Astrocyte of the hippocampus (primary cell): ENCODE results near the gene SMYD3.
A peak's percentile ranks its signal among the peaks of the same experiment; 100 is the strongest.
"Not testable (repeated sequence)": the region's sequence is repeated elsewhere in the genome, so short reads cannot be mapped to it uniquely, and the experiment has no call there.

ENCODE experiments used
- DNase-seq: peaks from one replicate; pipeline ENCODE4 v3.0.0; 2011; ENCODE audit warnings: low read depth, low spot score

Gene SMYD3

GRCh38 chr1:245843101-245843500 lies 664.0 kb downstream of the SMYD3 start:
- DNase-seq = no peak

GRCh38 chr1:245842106-245842505 lies 665.0 kb downstream of the SMYD3 start:
- no peak for DNase-seq

DNA sequence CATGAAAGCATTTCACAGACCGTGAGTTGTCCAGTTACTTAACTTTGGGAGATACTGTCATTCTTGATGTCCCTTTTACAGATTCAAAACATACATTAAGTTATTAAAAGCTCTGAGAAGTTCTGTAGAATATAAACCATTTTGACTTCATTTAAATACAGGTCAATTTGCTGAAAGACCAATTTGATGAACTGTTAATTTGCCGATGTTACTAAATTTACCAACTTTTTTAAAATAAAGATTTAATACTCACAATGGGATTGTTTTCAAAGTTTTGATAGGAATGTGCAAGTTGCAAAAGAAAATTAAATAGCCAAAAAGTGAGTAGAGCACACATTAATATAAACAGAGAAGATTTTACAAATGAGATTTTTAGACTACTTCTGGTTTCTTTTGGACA lies 666.1 kb downstream of the SMYD3 start:
- no peak for DNase-seq

DNA sequence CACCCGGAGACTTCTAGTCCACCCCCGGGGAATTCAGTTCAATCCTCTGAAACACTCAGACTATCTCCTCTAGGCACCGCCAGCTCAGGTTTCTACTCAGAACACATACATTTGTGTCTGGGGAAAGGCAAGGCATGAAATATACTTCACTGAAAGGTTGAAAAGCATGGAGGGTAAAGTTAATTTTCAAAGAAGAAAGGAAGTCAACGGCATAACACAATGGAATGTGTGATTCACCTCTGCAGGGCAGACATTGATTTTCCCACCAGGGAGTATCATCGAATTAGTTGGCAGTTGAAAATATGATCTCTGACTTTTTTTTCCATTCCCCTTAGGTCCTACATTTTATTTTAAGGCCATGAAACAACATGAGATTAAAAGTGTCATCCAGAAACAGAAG lies 669.4 kb downstream of the SMYD3 start:
- peak; percentile 51 for DNase-seq

- DNase-seq = no peak
Observed at GRCh38 chr1:245835386-245835785, 671.7 kb downstream of the SMYD3 start.

GRCh38 chr1:245834002-245834401 lies 673.1 kb downstream of the SMYD3 start:
- no peak for DNase-seq

GRCh38 chr1:245832771-245833527 lies 674.1 kb downstream of the SMYD3 start:
- DNase-seq = no peak

DNA sequence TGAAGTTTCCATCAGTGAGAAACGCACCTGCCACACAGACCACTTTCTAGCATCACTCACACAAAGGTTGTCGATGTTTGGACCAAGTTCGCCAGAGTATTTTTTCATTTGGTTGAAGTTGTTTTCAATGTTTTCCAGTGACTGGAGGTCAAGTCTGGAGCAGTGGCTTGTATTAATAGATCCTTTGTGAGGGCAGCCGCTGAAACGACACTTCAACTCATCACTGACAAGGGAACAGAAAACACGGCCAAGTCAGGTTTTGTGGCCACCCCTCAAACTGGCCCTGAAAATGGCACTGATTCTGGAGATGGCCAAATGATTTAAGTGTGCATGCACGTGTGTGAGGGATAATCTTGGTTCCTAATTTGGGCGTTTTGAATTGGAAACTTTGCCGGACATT lies 675.6 kb downstream of the SMYD3 start:
- no peak for DNase-seq

DNA sequence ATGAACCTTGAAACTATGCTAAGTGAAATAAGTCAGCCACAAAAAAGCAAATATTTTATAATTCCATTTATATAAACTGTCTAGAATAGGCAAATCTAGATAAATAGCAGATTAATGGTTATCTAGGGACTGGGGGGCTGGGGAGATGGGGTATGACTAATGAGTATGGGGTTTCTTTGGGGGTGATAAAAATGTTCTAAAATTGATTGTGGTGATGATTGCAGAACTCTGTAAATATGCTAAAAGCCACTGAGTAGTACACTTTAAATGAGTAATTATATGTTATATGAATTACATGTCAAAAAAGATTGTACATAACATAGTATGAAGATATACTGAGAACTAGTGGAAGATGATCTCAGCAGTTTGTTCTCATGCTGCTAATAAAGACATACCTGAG lies 677.3 kb downstream of the SMYD3 start:
- DNase-seq = no peak

DNA sequence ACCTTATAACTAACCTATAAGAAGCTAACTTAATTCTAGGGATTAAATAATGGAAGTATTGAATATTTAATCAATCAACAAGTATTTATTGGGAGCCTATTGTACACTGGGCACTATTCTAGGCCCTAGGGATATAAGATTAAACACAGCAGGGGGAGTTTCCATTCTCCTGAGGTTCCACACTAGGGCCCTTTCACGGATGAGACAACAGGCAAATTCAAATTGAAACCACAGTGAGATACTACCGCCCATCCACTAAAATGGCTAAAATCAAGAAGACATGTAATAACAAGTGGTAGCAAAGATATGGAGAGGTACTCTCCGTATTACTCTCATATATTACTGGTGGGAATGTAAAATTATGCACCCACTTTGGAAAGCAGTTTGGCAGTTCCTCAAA lies 677.9 kb downstream of the SMYD3 start:
- DNase-seq = no peak

GRCh38 chr1:245827301-245827700 lies 679.8 kb downstream of the SMYD3 start:
- no peak for DNase-seq

DNA sequence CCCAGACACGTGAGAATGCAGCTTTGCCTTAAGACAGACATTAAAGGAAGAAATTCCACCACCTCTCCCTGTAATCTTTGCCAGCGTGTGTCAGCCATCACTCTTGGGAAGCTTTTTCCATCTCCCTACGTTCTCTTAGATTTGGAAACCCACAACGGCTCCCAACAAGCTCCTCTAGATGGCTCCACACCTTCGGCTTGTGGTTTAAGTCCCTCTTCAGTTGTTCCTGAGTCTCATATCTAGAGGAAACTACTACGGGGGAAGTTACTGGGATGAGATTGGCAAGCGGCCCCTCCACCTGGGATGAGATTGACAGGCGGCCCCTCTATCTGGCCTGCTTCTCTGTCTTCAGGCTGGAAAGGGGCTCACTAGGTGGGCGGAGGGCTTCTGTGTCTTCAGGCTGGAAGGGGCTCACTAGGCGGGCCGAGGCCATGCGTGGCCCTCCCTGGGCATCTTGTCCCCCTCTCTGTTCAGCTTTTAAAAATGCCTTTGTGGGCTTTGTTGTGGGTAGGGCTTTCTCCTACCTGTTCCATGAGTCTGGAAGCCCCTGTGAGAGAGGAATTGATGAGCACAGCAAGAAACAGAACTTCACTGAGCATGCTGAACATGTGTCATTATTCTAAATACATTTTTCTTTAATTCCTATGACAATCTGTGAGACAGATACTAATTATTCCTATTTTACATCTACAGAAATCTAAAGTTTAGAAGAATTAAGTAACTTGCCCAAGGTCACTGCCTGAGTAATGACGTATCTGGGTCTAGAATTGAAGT lies 681.8 kb downstream of the SMYD3 start:
- DNase-seq = no peak

GRCh38 chr1:245823408-245824147 lies 683.5 kb downstream of the SMYD3 start:
- no peak for DNase-seq

DNA sequence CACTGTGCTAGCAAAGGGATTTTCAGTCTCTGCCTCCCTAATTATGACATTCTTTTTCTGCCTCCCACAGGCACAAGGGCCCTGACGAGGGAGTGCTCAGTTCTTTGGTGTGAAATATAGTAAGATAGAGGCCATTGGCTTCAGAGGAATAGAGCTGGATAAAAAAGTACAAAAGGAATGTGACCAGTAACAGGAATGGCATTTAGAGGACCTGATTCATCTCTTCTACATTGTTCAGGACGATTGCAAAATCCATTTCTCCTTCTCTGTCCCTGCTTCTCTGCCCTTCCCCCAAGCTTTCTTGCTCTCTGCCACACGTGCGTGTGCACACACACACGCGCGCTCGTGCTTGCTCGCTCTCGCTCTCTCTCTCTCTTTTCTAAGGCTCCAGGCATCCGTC lies 684.1 kb downstream of the SMYD3 start:
- DNase-seq = peak; percentile 88

GRCh38 chr1:245818363-245818762 lies 688.7 kb downstream of the SMYD3 start:
- not testable (repeated sequence) for DNase-seq

GRCh38 chr1:245816496-245816895 lies 690.6 kb downstream of the SMYD3 start:
- not testable (repeated sequence) for DNase-seq

GRCh38 chr1:245814651-245815050 lies 692.4 kb downstream of the SMYD3 start:
- no peak for DNase-seq

DNA sequence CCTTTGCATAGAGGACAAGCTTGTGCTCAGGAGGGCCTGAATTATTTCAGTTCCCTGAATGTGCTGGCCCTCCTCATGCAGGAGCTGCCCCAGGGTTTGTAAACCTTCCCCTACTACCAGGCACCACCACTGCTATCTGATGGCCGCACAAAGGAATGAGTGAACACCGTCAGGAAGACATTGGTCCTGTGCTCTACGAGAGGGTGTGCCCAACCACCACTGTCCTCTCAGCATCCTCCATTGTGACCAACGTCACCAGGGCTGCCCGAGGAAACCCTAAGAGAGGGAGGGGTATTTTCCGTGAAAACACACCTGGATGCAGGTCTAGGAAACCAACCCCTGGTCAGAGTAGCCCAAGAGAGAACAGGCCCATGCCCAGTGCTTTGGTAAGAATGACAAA lies 694.8 kb downstream of the SMYD3 start:
- no peak for DNase-seq

DNA sequence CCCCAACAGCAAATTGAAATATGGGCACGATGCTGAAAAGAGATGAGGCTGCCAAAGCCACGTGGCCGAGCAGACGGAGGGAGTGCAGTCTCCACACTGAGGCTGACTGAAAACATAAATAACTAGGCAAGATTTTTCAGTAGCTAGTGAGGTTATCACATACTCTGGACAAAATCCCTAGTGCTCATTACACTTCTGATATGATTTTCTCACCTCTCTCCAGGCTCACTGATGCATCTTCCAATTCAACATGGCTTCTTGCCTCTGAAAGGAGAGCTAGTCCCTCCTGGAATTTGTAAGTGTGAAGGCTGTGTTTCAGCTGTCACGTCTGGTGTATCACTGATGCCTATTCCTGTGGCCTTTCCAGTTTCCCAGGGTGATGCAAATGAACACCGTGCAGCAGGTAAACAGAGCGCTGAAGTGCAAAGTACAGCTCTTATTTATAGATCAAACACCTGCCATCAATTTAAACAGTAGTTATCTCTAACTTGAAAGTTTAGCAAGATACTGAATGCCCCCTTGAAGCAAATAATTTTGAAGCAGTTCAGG lies 696.2 kb downstream of the SMYD3 start:
- no peak for DNase-seq

- peak; percentile 15 for DNase-seq
Observed at GRCh38 chr1:245810181-245810769, 696.8 kb downstream of the SMYD3 start.

DNA sequence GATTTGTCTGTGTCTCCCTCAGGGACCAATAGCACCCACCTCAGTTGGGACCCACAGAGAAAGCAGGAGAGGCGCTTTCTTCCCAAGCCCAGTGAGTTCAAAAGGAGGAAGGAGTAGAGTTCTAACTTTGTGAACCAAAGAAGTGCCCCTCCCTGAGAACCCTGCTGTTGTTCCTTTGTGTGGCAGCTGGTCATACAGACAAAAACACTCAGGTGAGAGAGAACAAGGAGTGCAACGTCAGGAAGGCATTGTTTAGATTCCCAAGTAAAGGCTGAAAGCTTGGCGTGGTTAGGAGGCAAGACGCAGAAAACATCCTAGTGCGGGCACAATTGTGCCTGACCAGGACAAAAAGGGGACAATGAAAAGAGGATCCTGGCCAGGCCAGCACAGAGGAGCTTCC lies 697.7 kb downstream of the SMYD3 start:
- no peak for DNase-seq
